Common myeloid progenitor, CD34-positive (primary cell): Measurements from ENCODE around the gene TMEM175.

Source experiments
- CTCF ChIA-PET: fragments of 350-600 bp; sonication (Branson Sonifier 250); formaldehyde crosslinking; loops from one replicate; lab custom pipeline; 2021; ENCODE audit warnings: antibody characterized with exemption; lab: Charles Lee
- POLR2A ChIA-PET: fragments of 350-600 bp; sonication (Branson Sonifier 250); formaldehyde crosslinking; loops from one replicate; lab custom pipeline; 2021; ENCODE audit warnings: antibody characterized with exemption; lab: Charles Lee
- DNase-seq, 3 donors: peaks; one replicate each; pipeline versions ENCODE4 v3.0.0 to v3.0.0-alpha.2; 2013
- H3K27ac ChIP-seq, 2 experiments: 1 replicate in 1 of 2; 2 replicates in 1 of 2; pipeline ENCODE4 v1.7.0; 2013; ENCODE audit warnings: inconsistent platforms in 2 of 2, low read length in 2 of 2, mild to moderate bottlenecking in 2 of 2, low read depth in 1 of 2, moderate library complexity in 1 of 2; ENCODE audit not compliant: severe bottlenecking in 2 of 2, insufficient read depth in 1 of 2, poor library complexity in 1 of 2
- H3K27me3 ChIP-seq, 5 experiments: replicated peaks in 2 of 5; 1 replicate in 3 of 5; 2 replicates in 2 of 5; pipeline versions ENCODE4 v1.6.1 to v1.7.0; 2013; ENCODE audit warnings: low read length in 4 of 5, mild to moderate bottlenecking in 2 of 5, moderate library complexity in 2 of 5, inconsistent platforms in 1 of 5; ENCODE audit not compliant: insufficient read depth in 5 of 5, control insufficient read depth in 4 of 5
- H3K36me3 ChIP-seq, 4 experiments: 1 replicate in 2 of 4; 2 replicates in 2 of 4; pipeline versions ENCODE4 v1.6.1 to v1.7.0; 2013; ENCODE audit warnings: low read length in 3 of 4, control low read depth in 1 of 4, mild to moderate bottlenecking in 1 of 4; ENCODE audit not compliant: control insufficient read depth in 4 of 4, insufficient read depth in 4 of 4
- H3K4me1 ChIP-seq, 4 experiments: 1 replicate in 3 of 4; 2 replicates in 1 of 4; pipeline versions ENCODE4 v1.6.1 to v1.7.1; 2013; ENCODE audit warnings: low read length in 3 of 4, mild to moderate bottlenecking in 3 of 4, control low read depth in 1 of 4, inconsistent platforms in 1 of 4, moderate library complexity in 1 of 4; ENCODE audit not compliant: control insufficient read depth in 4 of 4, insufficient read depth in 4 of 4; ENCODE audit errors: control extremely low read depth in 1 of 4
- H3K4me3 ChIP-seq, 7 experiments: 1 replicate in 4 of 7; 2 replicates in 3 of 7; pipeline versions ENCODE4 v1.5.1 to v1.7.0; 2013; ENCODE audit warnings: mild to moderate bottlenecking in 7 of 7, low read length in 6 of 7, moderate library complexity in 6 of 7, inconsistent platforms in 2 of 7, low read depth in 2 of 7, control low read depth in 1 of 7; ENCODE audit not compliant: insufficient read depth in 4 of 7, control insufficient read depth in 1 of 7; ENCODE audit errors: extremely low read depth in 1 of 7
- H3K9me3 ChIP-seq, 5 experiments: 1 replicate in 4 of 5; 2 replicates in 1 of 5; pipeline versions ENCODE4 v1.6.1 to v1.7.1; 2013; ENCODE audit warnings: low read length in 4 of 5, mild to moderate bottlenecking in 2 of 5, inconsistent platforms in 1 of 5, low read depth in 1 of 5, moderate library complexity in 1 of 5; ENCODE audit not compliant: control insufficient read depth in 4 of 5, insufficient read depth in 2 of 5; ENCODE audit errors: control extremely low read depth in 1 of 5
- WGBS: methylation state at CpG from one replicate; pipeline ENCODE4 v1.1.5; 2013; ENCODE audit not compliant: insufficient coverage; 5-methylcytosine and 5-hydroxymethylcytosine counted together

Gene TMEM175

DNA sequence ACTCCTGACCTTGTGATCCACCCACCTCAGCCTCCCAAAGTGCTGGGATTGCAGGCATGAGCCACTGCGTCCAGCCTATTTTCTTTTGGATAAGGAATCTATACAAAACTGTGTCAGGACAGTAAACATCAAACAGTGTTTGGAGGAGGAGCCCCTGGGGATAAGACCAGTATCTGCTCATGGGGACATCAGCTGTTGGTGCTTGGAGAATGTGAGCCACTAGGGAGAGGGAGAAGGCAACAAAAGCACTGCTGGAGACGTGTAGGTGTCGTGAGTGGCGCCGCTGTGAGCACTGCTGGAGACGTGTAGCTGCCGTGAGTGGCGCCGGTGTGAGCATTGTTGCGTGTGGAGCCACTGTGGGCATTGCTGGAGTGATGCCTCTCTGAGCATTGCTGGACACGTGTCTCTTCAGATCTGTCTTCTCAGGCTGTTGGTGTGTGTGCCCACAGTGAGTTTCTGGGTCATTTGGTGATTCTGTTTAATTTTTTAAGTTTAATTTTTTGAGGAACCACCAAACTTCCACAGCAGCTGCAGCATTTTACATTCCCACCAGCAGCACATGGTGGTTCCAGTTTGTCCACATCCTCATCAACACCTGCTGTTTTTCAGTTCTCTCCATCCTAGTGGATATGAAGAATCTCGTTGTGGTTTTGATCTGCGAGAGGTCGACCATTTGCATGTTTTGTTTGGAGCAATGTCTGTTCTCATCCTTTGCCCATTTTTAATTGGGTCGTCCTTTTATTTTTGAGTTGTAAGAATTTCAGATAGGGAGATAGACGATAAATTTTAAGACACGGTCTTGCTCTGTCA is 22.2 kb downstream of the TMEM175 start:
- Histone ChIP-seq H3K36me3 (peaks cover 0 to 30% (median 14%) of the 10 kb centered on the region in 4 experiments), H3K9me3 (no peaks in the 10 kb centered on the region), H3K4me3 (no peak overlapping the region), H3K27me3 (no peaks in the 10 kb centered on the region), H3K4me1 (no peaks in the 10 kb centered on the region), H3K27ac (no peak overlapping the region)
- no peak for DNase-seq
- ChIA-PET POLR2A (no interaction called here), CTCF (interaction anchor here (1.0 kb wide), 1 partner anchor 43 kb away, joined by 4 read pairs; no protein-coding TSS in a partner anchor)
- 98% methylated on average over 11 of the region's 17 CpGs for WGBS

GRCh38 chr4:955161-955921 is 23.1 kb downstream of the TMEM175 start:
- ChIA-PET CTCF (no interaction called here), POLR2A (no interaction called here)
- WGBS: 95% methylated on average over 29 of the region's 33 CpGs
- peaks cover 0 to 37% (median 18%) of the 10 kb centered on the region in 4 experiments for H3K36me3 ChIP-seq
- no peak overlapping the region for H3K4me3 ChIP-seq
- no peaks in the 10 kb centered on the region for H3K27me3 ChIP-seq
- H3K9me3 ChIP-seq: no peaks in the 10 kb centered on the region
- no peak for DNase-seq
- no peaks in the 10 kb centered on the region for H3K4me1 ChIP-seq
- H3K27ac ChIP-seq: no peak overlapping the region

GRCh38 chr4:955931-956381 is 23.7 kb downstream of the TMEM175 start:
- ChIA-PET POLR2A (no interaction called here), CTCF (no interaction called here)
- Histone ChIP-seq H3K36me3 (peaks cover 0 to 42% (median 20%) of the 10 kb centered on the region in 4 experiments), H3K27ac (no peak overlapping the region), H3K9me3 (no peaks in the 10 kb centered on the region), H3K27me3 (no peaks in the 10 kb centered on the region), H3K4me1 (no peaks in the 10 kb centered on the region), H3K4me3 (no peak overlapping the region)
- 100% methylated on average over 4 of the region's 12 CpGs for WGBS
- DNase-seq: no peak

- 83% methylated on average over 8 of the region's 14 CpGs for WGBS
- Histone ChIP-seq H3K9me3 (no peaks in the 10 kb centered on the region), H3K4me1 (no peaks in the 10 kb centered on the region), H3K4me3 (no peak overlapping the region), H3K27me3 (no peaks in the 10 kb centered on the region), H3K27ac (no peak overlapping the region), H3K36me3 (peaks cover 0 to 42% (median 20%) of the 10 kb centered on the region in 4 experiments)
- POLR2A ChIA-PET: no interaction called here
- DNase-seq: no peak
- CTCF ChIA-PET: no interaction called here
Measured at GRCh38 chr4:956531-957230, 24.4 kb downstream of the TMEM175 start.

DNA sequence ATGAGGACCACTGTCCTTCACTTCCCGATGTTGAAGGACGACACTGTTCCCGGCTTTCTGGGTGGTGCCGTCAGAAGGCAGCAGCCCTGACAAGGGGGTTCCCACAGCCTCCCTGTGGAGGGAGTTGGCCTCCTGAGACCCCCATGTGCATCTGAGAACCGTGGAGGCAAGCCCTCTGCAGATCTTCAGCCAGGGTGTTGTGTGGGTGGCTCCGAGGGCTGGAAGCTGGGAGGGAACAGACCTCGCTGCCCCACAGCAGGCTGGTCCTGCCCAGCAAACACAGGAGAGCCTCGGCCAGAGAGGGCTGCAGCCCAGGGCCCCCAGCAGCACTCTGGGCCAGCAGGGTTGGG is 24.9 kb downstream of the TMEM175 start:
- CTCF ChIA-PET: no interaction called here
- POLR2A ChIA-PET: no interaction called here
- Histone ChIP-seq H3K27me3 (no peaks in the 10 kb centered on the region), H3K4me1 (no peaks in the 10 kb centered on the region), H3K27ac (no peak overlapping the region), H3K36me3 (peaks cover 0 to 45% (median 20%) of the 10 kb centered on the region in 4 experiments), H3K9me3 (no peaks in the 10 kb centered on the region), H3K4me3 (no peak overlapping the region)
- no peak for DNase-seq
- 100% methylated on average over 7 of the region's 8 CpGs for WGBS

- CTCF ChIA-PET: no interaction called here
- WGBS: 93% methylated on average over 41 of the region's 45 CpGs
Measured at GRCh38 chr4:957581-958313, 25.5 kb downstream of the TMEM175 start.

More at GRCh38 chr4:957581-958313, 25.5 kb downstream of the TMEM175 start:
- no peaks in the 10 kb centered on the region for H3K27me3 ChIP-seq
- no peak overlapping the region for H3K27ac ChIP-seq
- H3K4me1 ChIP-seq: no peaks in the 10 kb centered on the region
- POLR2A ChIA-PET: no interaction called here
- H3K4me3 ChIP-seq: no peak overlapping the region
- peaks cover 0 to 46% (median 22%) of the 10 kb centered on the region in 4 experiments for H3K36me3 ChIP-seq
- no peak for DNase-seq
- no peaks in the 10 kb centered on the region for H3K9me3 ChIP-seq
